Activated CD4-positive, alpha-beta T cell treated with anti-CD3 and anti-CD28 coated beads for 1 hour (primary cell): ENCODE data around the gene FOXJ3.

Source experiments
- DNase-seq: peaks from one replicate; pipeline ENCODE4 v3.0.0-alpha.2; 2020

The FOXJ3 gene

DNA sequence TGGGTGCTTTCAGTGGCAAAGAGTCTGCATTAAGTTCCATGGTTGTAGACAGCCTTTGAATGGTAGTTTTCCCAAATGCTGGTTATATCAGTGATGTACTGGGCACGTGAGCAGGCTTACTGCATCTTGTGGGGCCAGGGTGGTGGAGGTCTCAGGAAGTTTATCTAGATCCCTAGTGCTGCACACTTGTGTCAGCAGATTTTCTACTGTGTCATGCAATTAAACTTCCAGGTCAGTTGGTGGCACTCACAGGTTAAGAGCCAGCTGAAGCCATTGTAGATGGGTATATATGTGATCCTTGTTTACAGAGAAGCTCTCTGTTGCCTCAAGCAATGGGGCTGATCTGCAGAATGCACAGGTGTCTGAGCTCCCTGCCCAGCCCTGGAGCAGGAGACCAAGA lies 33.0 kb downstream of the FOXJ3 start:
- DNase-seq: no peak

DNA sequence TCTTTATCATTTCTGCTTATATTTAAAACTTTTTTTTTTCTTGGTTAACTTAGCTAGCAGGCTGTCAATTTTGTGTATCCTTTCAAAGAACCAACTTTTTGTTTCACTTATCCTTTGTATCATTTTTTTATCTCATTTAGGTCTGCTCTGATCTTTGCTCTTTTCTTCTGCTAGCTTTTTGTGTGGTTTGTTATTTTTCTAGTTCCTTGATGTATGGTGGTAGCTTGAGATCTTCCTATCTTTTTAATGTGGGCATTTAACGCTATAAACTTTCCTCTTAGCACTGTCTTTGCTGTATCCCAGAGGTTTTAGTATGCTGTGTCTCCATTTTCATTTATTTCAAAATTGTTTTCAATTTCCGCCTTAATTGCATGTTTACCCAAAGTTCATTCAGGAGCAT lies 36.5 kb downstream of the FOXJ3 start:
- DNase-seq: no peak

DNA sequence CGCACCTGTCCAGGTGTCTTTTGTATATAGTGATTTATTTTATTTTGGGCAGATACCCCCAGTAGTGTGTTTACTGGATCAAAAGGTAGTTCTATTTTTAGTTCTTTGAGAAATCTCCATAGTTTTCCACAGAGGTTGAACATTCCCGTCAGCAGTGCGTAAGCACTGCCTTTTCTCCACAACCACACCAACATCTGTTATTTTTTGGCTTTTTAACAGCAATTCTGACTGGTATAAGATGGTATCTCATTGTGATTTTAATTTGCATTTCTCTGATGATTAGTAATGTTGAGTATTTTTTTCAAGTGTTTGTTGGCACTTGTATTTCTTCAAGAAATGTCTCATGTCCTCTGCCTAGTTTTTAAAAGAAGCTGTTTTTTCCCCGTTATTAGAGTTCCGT lies 39.2 kb downstream of the FOXJ3 start:
- DNase-seq: no peak

DNA sequence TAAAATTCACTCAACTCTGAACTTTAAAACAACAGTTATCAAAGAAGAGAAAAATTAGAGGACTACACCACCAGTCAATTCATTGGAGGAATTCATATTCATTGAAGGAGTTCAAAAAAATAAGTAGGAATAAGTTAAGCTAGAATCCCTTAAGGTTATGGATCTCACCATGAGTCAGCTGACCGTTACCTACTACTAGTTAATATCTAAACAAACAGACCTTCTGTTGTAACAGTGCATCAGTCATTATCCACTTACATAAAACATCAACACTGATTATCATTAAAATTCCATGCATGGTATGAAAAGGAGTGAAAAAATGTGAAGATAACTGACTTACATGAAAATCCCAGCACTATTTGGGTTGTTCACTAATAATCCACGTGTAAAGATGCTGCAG lies 44.9 kb downstream of the FOXJ3 start:
- no peak for DNase-seq

DNA sequence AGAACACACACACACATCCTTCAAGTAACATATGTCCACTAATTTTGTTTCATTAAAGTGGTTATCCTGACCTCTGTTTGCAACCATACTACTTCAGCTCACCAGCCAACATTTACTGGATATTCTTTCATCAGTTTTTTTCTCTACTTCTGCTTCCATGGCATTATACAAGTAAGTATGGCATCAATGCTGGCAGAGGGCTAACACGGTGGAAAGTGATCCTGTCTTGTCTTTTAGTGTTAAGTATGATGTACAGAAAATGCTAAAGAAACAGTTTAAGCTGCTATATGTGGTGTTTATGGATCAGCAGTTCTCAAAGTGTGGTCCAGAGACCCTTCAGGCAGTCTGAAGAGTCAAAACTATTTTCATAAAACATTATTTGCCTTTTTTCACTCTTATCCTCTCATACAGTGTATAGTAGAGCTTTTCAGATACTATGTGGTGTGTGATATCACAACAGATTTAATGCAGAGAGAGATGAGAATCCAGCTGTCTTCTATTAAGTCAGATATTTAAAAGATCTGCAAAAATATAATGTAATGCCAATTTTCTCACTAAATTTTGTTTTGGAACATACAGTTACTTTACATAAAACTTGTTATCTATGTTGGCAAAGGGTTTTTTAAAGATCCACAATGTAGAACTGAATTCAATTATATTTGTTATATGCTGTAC lies 46.6 kb downstream of the FOXJ3 start:
- no peak for DNase-seq

DNA sequence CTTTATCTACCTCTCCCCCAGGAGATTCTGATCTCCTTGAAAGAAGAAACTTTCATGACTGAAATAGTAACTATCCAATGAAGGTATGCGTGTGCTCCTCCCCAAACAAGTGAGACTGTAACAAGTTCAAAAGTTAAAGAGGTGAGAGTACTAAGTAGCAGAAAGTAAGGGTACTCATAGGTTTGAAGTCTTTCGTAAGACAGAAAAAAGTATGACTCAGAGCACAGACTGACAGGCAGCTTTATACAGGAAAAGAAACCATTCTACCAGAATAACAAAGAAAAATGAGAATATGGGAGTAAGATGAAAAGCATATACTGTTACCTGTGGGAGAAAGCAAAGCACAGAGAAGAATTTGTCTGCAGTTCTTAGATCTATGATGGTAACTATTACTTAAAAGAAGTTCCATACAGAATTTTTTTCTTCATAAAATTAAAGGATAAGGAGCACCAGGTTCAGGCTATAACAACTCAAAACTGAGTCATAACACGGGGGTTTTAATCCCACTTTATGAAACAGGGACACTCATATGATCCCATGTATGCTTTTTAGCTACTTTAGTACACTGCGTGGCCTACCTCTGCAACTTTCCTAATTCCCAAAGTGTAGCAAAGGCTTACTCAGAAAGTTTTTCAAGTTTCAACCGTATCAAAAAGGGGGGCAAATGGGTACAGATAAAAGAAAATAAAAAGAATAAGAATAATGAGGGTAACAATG lies 52.0 kb downstream of the FOXJ3 start:
- no peak for DNase-seq

DNA sequence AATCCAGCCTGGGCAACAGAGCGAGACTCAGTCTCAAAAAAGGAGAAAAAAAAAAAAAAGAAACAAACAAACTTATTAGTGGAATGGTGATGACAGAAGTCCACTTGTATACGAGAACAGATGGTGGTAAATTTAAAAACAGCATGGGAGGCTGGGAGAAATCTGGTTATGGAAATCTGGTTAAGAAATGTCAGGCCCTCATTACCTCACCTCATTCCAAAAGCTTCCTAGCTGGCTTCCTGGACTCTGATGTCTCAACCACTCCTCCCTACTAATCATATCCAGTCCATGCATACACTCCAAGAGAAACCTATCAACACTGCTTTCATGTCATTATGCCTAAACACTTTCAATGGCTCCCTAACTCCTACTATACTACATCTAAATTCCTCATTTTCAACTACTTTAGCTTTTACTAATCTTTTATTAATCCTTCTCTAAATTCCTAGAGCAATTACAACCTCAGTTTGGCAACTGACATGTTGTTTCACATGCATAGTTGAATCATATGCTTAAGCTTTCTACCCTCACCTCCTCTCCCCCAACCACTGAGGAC lies 52.9 kb downstream of the FOXJ3 start:
- no peak for DNase-seq

DNA sequence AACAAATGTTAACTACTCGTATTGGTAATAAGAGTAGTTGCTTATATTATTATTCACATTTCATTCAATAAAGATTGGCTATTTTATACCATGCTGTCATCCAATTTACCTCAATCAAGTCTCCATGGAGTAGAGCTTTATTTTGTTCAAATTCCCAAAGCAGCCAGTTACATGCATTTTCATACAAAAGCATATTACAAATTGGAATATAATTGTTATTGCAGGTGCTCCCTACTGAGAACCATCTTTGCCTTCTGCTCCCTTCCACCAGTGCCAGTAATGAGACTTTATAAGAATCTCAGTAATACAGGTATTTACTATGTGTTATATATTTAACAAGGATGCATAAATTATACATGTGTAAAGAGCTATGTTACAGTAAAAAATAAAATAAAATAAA lies 54.2 kb downstream of the FOXJ3 start:
- no peak for DNase-seq

DNA sequence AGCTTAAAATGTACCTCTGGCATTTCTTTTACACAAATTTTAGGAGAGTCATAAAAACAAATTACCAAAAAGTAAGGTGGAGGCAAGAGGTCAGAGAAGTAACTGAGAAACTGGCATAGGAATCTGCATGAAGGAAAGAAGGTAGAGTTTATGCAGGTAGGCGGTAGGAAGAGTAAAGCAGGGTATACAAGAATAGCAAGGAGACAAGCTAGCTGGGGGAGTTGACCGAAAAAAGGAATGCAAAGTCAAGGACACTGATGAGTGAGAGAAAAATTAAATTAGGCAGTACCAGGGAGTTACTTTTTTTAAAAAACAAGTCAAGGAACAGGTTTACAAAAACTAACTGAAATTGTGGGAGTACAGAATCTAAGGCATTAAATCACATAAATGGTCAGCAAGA lies 56.0 kb downstream of the FOXJ3 start:
- no peak for DNase-seq

DNA sequence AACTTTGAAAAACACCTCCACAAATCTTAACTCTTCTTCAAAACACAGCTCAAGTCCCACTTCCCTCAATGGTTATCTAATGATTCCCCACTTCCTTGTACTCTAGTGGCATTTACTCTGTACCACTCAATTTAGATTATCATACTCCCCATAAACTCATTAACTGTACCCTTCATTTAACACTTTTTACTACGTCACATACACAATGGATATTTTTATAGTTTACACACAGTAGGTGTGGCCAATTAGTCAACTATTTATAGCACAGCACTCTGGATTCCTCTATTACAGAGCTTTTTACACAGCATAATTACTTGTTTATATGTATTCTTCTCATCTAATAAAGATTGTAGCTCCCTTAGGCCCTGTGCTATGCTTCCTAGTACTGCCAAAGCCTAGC lies 62.1 kb downstream of the FOXJ3 start:
- no peak for DNase-seq

DNA sequence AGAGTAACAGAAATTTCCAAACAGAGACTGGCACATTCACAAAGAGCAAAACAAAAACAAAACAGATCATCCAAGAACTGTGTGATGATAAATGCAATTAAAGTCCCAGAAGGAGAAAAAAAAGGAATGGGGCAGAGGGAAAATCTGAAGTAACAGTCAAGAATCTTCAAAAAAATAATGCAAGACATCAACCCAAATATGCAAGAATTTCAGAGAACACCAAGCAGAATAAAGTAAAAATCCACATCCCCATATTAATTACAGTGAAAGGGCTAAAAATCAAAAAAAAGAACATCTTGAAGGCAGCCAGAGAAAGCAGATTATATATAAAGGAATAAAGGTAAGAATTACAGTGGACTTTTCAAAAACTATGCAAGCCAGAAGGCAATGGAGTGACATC lies 67.1 kb downstream of the FOXJ3 start:
- no peak for DNase-seq

DNA sequence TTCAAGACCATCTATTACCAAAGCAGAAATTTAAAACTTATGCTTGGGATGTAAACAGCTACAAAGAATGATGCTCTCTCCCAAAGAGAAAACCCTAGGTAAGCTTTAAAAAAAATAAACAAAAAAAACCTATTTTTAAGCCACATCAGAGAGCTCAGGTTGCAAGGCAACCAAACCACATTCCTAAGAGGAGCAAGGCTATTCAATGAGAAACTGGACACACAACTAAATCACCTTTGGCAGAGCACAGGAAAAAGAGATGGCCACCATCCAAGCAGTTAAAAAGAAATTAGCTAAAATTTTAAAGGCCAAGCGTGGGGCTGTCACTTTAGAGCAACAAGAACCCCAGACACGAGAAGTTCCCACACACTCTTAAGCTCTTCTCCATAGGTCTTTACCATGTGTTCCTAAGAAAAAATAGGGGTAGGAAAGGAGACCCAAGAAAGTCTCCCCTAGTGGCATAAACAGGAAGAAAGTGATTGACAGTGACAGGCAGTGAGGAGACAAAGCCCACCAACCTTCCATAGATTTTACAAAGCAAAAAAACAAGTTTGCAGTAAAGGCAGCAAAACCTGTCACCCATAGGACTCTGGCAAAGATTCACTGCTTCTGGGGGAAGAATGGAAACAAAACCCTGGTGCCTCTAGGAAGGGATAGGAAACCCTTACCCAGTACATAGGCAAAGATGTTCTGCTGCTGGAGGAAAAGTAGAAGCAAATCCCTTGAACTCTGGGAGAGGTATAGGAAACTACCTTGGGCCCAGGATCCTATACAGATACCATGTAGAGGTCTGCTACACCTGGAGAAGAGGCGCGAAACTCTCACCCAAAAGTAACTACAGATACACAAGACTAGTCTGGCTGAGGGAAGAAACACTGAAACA lies 68.5 kb downstream of the FOXJ3 start:
- no peak for DNase-seq

DNA sequence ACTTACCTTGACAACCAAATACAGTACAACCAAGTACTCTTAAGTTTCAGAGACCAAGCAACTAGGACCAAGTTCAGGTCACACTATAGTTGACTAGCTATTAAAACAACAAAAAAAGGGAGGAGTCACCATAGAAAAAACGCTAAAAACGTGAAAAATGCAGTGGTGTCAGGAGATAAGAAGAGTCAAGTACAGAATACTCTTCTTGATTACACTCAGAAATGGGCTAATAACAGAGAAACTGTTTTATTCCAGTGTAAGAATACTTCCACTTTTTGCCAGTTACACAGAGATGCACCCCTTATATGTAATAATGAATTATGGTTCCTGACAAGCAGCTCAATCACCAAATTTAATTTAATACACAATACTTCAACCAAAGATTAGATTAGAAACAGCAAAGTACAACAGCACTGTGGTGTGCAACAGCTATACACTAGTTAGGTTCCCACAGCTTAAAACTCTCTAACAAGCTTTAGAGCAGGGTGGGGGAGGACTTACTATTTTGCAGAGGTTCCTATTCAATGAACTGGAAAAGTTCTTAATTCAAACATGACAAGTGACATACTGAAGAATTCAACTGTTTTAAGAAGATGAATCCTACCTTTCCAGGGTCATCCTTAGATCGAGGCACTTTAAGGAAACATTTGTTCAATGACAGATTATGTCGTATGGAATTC lies 70.4 kb downstream of the FOXJ3 start:
- DNase-seq: no peak

DNA sequence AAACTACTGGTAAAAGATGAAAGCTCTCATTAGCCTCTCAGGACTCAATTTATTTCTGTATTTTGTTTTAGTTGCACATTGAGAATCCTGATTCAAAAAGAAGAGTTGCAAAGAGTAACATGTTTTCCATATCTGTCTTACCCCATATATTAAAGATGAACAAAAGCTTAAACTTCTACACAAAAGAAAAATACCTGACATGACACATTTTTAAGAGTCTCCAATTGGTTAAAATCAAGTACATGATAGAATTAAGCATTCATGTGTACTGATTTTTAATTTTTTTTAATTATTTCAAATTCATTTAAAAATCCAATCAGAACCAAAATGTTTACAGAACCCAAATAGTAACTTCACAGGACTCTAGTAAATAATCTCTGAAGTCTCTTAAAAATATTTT lies 72.0 kb downstream of the FOXJ3 start:
- DNase-seq: no peak

DNA sequence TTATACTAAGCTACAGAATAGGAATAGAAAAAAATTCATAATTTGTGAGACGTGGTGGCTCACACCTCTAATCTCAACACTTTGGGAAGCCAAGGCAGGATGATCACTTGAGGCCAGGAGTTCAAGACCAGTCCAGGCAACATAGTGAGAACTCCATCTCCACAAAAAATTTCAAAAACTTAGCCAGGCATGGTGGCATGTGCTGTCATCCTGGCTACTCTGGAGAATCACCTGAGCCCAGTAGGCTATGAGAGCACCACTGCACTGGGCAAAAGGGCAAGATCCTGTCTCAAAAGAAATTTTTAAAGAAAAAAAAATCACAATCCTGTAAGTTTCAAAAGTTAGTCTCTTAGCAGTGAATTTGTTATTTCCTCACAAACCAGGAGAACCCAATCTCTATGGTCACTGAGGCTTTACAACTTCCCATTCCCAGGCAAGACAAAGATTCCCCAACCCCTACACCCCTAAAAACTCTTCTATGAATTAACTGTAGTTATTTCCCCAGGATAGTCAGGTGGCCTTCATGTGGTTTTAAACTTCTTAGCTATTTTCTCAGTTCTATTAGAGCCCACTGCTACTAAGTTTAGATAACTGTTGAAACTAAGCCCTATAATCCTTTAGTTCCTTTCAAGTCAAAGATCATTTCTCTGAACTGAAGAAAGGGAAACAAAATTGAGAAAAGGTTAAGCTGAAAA lies 74.5 kb downstream of the FOXJ3 start:
- DNase-seq: no peak

DNA sequence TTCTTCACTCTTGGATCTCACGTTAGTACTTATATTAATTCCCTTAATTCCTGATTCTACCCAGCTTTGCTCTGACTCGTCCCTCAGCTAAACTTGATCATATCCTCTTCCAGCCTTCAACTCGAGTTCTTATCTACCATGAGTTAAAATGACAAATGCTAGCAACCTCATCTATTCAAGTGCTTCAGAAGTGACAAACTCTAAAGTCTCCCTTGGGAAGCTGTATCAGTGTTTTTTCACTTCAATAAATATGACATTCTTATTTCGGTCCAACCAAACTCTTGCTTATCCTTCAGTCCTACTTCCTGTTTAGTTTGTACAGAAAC lies 75.3 kb downstream of the FOXJ3 start:
- DNase-seq: no peak

DNA sequence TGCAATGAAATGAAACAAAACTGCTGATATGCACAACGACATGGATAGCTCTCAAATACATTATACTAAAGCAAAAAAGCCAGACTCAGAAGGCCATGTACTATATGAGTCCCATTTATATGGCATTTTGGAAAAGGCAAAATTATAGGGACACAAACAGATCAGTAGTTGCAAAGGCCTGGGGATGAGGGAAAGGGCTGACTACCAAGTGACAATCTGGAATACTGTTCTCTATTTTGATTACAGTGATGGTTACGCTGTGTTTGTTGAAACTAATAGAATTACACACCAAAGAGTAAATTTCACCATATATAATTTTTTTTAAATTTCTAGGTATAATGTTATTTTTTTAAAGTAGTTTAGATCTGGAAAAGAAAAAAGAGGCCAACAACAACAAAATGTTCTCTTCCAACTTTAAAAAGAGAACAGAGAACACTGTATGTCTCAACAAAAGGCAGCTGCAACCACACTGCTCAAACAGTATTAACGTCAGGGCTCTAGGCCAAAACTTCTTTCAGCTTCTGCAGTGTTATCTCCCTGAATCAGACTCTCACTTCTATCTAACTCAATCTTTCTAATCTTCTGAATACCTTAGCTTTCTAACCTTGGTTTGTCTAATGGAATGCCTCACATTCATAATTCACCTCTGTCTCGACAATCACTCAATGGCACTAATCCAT lies 75.8 kb downstream of the FOXJ3 start:
- no peak for DNase-seq

DNA sequence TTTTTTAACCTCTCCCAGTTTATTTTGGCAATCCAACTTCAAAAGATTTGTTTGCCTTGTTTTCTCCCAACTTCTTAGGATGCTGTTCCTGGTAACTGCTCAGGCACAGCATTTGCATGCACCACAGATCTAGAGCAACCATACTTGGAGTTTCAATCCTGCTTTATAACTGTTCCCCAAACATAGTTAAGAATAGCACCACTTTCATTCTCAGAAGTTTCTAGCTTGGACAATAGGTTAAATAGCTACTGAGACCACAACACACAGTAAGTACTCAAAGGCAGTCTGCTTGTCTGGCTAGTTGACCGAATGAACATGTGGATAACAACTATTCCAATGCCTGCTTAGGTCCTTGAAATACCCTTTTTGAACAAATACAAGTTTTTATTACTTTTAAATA lies 76.8 kb downstream of the FOXJ3 start:
- DNase-seq: no peak

DNA sequence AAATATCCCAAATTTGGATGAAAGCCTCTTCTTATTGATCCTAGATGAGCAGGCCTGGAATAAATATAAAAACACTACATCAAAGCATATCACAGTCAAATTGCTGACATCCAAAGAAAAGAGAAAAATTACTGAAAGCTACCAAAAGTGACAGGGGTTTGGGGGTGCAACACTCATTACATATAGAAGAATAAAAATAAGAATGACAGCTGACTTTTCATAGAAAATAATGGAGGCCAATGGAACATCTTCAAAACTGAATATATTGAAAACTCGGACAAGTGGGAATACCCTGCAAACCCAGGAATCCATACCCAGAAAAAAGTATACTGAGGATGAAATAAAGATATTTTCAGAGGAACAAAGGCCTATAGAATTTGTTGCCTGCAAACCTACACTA lies 84.0 kb downstream of the FOXJ3 start:
- DNase-seq: no peak

DNA sequence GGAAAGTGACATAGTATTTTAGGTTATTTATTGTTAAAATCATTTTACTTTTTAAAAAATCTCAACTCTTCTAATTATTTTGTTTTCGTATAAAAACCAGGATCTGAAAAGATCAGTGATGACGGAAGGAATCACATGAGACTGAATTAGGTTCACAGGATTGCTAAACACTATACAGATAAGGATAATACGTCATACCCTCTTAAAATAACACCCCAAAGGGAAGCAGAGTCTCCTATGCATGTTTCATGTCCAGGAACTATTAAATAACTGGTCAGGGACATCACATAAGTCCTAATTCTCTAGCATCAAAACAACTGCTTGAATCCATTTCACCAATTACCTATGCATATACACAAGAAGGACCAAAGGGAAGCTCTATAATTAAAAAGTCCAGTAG lies 84.9 kb downstream of the FOXJ3 start:
- DNase-seq: no peak

DNA sequence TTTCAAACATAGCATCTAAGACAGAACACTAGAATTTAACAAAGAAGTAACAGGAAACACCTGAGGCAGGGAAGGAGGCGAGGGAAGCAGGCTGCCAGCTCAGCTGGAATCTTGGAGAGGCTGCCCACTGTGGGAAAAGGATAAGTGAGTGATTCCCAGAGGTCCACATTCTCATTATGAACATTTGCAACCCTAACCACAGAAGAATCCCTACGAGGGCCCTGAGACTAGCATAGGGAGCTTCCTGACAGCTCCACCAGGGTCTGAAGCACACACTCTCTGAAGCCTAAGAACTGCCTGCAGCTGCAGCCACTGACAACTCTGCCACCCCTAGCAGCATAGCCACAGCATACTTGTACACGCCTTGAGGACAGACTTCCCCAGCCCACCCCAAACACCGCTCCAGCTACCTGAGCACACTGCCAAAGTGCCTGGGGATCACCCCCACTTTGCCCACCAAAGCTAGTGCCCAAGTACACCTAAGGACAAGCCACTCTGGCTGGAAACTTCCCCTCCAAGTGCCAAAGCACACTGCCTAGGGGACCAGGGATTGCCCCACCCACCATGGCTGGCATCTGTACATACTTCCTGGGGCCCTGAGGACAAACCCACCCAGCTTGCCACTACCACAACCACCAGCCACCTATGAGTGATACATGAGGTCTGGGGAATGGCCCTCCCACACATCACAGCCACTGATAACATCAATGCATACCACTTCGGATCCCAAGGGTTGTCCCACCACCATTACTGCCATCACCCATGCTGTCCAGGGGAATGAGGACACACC lies 93.9 kb downstream of the FOXJ3 start:
- no peak for DNase-seq
